ENCODE results near the gene WIF1. TPM values are rescaled to one million over a fixed set of nuclear protein-coding genes. Genes with fewer than 3 reads are reported as not detected.

WIF1 gene
- total RNA-seq, 1 donor, result not detected

- TF ChIP-seq CTCF (IDR thresholded peaks at IDR 0.05; ENCODE audit: extremely low read depth, low read depth, low read length), result no peak
Measured at GRCh38 chr12:65157091-65157490, 36.0 kb upstream of the WIF1 start.

GRCh38 chr12:65156366-65156841 lies 35.3 kb upstream of the WIF1 start:
- no peak for TF ChIP-seq CTCF (IDR thresholded peaks at IDR 0.05; ENCODE audit: extremely low read depth, low read depth, low read length)
- peak overlapping the region; percentile 82 for H2AFZ ChIP-seq (ENCODE audit: low read length)
- no peak overlapping the region for H3K4me3 ChIP-seq (ENCODE audit: insufficient read depth, low read length)
- no peak overlapping the region for H3K27ac ChIP-seq (ENCODE audit: low read depth, low read length)
- no peak for DNase-seq (ENCODE audit: insufficient read length, low spot score, missing footprints)
- H3K4me2 ChIP-seq (ENCODE audit: insufficient read depth, low read length), result peak overlapping the region; percentile 8
- H3K4me1 ChIP-seq (ENCODE audit: insufficient read depth, low read length), result peaks cover 4% of the 10 kb centered on the region
- H4K20me1 ChIP-seq (ENCODE audit: insufficient read depth, low read length), result no peaks in the 10 kb centered on the region
- H3K27me3 ChIP-seq (ENCODE audit: insufficient read depth, low read length), result peaks cover 16% of the 10 kb centered on the region
- no peaks in the 10 kb centered on the region for H3K36me3 ChIP-seq (ENCODE audit: insufficient read depth, low read length)
- H3K9me3 ChIP-seq (ENCODE audit: low read depth, low read length), result no peaks in the 10 kb centered on the region
- no peaks in the 10 kb centered on the region for H3K79me2 ChIP-seq (ENCODE audit: insufficient read depth, low read length)

More at GRCh38 chr12:65157091-65157490, 36.0 kb upstream of the WIF1 start:
- no peak overlapping the region for H3K4me3 ChIP-seq (ENCODE audit: insufficient read depth, low read length)
- DNase-seq (ENCODE audit: insufficient read length, low spot score, missing footprints), result no peak
- H3K36me3 ChIP-seq (ENCODE audit: insufficient read depth, low read length), result no peaks in the 10 kb centered on the region
- no peaks in the 10 kb centered on the region for H3K9me3 ChIP-seq (ENCODE audit: low read depth, low read length)
- H2AFZ ChIP-seq (ENCODE audit: low read length), result no peak overlapping the region
- H3K4me1 ChIP-seq (ENCODE audit: insufficient read depth, low read length), result peaks cover 4% of the 10 kb centered on the region
- no peak overlapping the region for H3K27ac ChIP-seq (ENCODE audit: low read depth, low read length)
- H4K20me1 ChIP-seq (ENCODE audit: insufficient read depth, low read length), result no peaks in the 10 kb centered on the region
- H3K27me3 ChIP-seq (ENCODE audit: insufficient read depth, low read length), result peaks cover 22% of the 10 kb centered on the region
- H3K4me2 ChIP-seq (ENCODE audit: insufficient read depth, low read length), result no peak overlapping the region
- H3K79me2 ChIP-seq (ENCODE audit: insufficient read depth, low read length), result no peaks in the 10 kb centered on the region

- H3K27ac ChIP-seq (ENCODE audit: low read depth, low read length), result no peak overlapping the region
- no peak for TF ChIP-seq CTCF (IDR thresholded peaks at IDR 0.05; ENCODE audit: extremely low read depth, low read depth, low read length)
- H3K9me3 ChIP-seq (ENCODE audit: low read depth, low read length), result no peaks in the 10 kb centered on the region
- H3K4me1 ChIP-seq (ENCODE audit: insufficient read depth, low read length), result peaks cover 4% of the 10 kb centered on the region
- no peak overlapping the region for H3K4me3 ChIP-seq (ENCODE audit: insufficient read depth, low read length)
- H3K36me3 ChIP-seq (ENCODE audit: insufficient read depth, low read length), result no peaks in the 10 kb centered on the region
- H2AFZ ChIP-seq (ENCODE audit: low read length), result peak overlapping the region; percentile 82
- peaks cover 16% of the 10 kb centered on the region for H3K27me3 ChIP-seq (ENCODE audit: insufficient read depth, low read length)
- H3K79me2 ChIP-seq (ENCODE audit: insufficient read depth, low read length), result no peaks in the 10 kb centered on the region
- H4K20me1 ChIP-seq (ENCODE audit: insufficient read depth, low read length), result no peaks in the 10 kb centered on the region
- no peak for DNase-seq (ENCODE audit: insufficient read length, low spot score, missing footprints)
- no peak overlapping the region for H3K4me2 ChIP-seq (ENCODE audit: insufficient read depth, low read length)
Measured at GRCh38 chr12:65155784-65156183, 34.7 kb upstream of the WIF1 start.

- Histone ChIP-seq H3K27ac (ENCODE audit: low read depth, low read length) (no peak overlapping the region), H3K27me3 (ENCODE audit: insufficient read depth, low read length) (peaks cover 14% of the 10 kb centered on the region), H3K4me1 (ENCODE audit: insufficient read depth, low read length) (peaks cover 4% of the 10 kb centered on the region), H4K20me1 (ENCODE audit: insufficient read depth, low read length) (no peaks in the 10 kb centered on the region), H3K4me3 (ENCODE audit: insufficient read depth, low read length) (no peak overlapping the region), H3K9me3 (ENCODE audit: low read depth, low read length) (no peaks in the 10 kb centered on the region), H2AFZ (ENCODE audit: low read length) (no peak overlapping the region), H3K4me2 (ENCODE audit: insufficient read depth, low read length) (no peak overlapping the region), H3K36me3 (ENCODE audit: insufficient read depth, low read length) (no peaks in the 10 kb centered on the region), H3K79me2 (ENCODE audit: insufficient read depth, low read length) (no peaks in the 10 kb centered on the region)
- no peak for TF ChIP-seq CTCF (IDR thresholded peaks at IDR 0.05; ENCODE audit: extremely low read depth, low read depth, low read length)
- DNase-seq (ENCODE audit: insufficient read length, low spot score, missing footprints), result no peak
Measured at GRCh38 chr12:65152596-65152995, 31.5 kb upstream of the WIF1 start.
